HEK293 (cell line): Measurements from ENCODE around the gene E2F4.

Experiments used
- CTCF ChIA-PET: fragments of 350-600 bp; formaldehyde crosslinking; extraction: SDS; loops from one replicate; lab custom pipeline; 2021; ENCODE audit warnings: antibody characterized with exemption; lab: Yijun Ruan, JAX
- POLR2A ChIA-PET: fragments of 300-600 bp; formaldehyde crosslinking; extraction: SDS; loops from one replicate; lab custom pipeline; 2020; ENCODE audit warnings: antibody characterized with exemption, inconsistent platforms; lab: Yijun Ruan, JAX
- H3K27ac ChIP-seq: fragments of 200-500 bp; sonication (Bioruptor generic); 2 replicates; pipeline ENCODE4 v1.5.1; 2014; ENCODE audit warnings: low read depth, low read length, control low read depth, inconsistent platforms; ENCODE audit errors: extremely low read depth
- H3K36me3 ChIP-seq, 2 experiments: fragments of 200-500 bp in 1 of 2; sonication (Bioruptor generic) in 1 of 2; 1 replicate in 1 of 2; 2 replicates in 1 of 2; pipeline ENCODE4 v1.5.1; 2014 to 2017; ENCODE audit warnings: inconsistent platforms in 2 of 2, low read length in 2 of 2; ENCODE audit not compliant: control insufficient read depth in 2 of 2, insufficient read depth in 1 of 2
- H3K4me1 ChIP-seq: fragments of 200-500 bp; sonication (Bioruptor generic); 2 replicates; pipeline ENCODE4 v1.5.1; 2014; ENCODE audit warnings: mild to moderate bottlenecking, low read length, inconsistent platforms; ENCODE audit not compliant: control insufficient read depth, insufficient read depth
- H3K4me3 ChIP-seq: 2 replicates; pipeline ENCODE4 v1.5.1; 2011; ENCODE audit warnings: low read depth, mild to moderate bottlenecking, control low read depth, low read length, moderate library complexity
- H3K9me3 ChIP-seq: fragments of 200-500 bp; sonication (Bioruptor generic); 2 replicates; pipeline ENCODE4 v1.5.1; 2014; ENCODE audit warnings: low read depth, low read length, inconsistent platforms; ENCODE audit not compliant: control insufficient read depth, insufficient read depth
- GLIS1 ChIP-seq: fragments of 450-650 bp; formaldehyde crosslinking; IDR thresholded peaks from 2 replicates; pipeline ENCODE4 v1.5.1; 2016; ENCODE audit warnings: missing biosample characterization, missing genetic modification characterization
- HOXA7 ChIP-seq: sonication (generic); formaldehyde crosslinking; IDR thresholded peaks from 2 replicates; pipeline ENCODE4 v1.8.1; 2022; ENCODE audit warnings: missing genetic modification reagents, borderline replicate concordance
- KLF10 ChIP-seq: fragments of 450-650 bp; IDR thresholded peaks from 2 replicates; pipeline ENCODE4 v1.5.1; 2018; ENCODE audit warnings: missing biosample characterization, mild to moderate bottlenecking, missing genetic modification characterization
- MYNN ChIP-seq: fragments of 450-650 bp; formaldehyde crosslinking; IDR thresholded peaks from 2 replicates; pipeline ENCODE4 v1.5.1; 2016; ENCODE audit warnings: missing biosample characterization, missing genetic modification characterization, borderline replicate concordance
- PBX3 ChIP-seq: sonication (generic); formaldehyde crosslinking; IDR thresholded peaks from 2 replicates; pipeline ENCODE4 v1.8.1; 2022; ENCODE audit warnings: mild to moderate bottlenecking, moderate library complexity, missing genetic modification reagents
- PRDM1 ChIP-seq: fragments of 450-650 bp; formaldehyde crosslinking; IDR thresholded peaks from 2 replicates; pipeline ENCODE4; 2016; ENCODE audit warnings: missing biosample characterization, missing genetic modification characterization
- WT1 ChIP-seq: fragments of 450-650 bp; formaldehyde crosslinking; IDR thresholded peaks from 2 replicates; pipeline ENCODE4 v1.5.1; 2016; ENCODE audit warnings: missing biosample characterization, missing genetic modification characterization
- YY2 ChIP-seq: fragments of 450-650 bp; formaldehyde crosslinking; IDR thresholded peaks from 2 replicates; pipeline ENCODE4 v1.5.1; 2016; ENCODE audit warnings: missing biosample characterization, missing genetic modification characterization
- ZBTB44 ChIP-seq: fragments of 450-650 bp; IDR thresholded peaks from 2 replicates; pipeline ENCODE4 v1.5.1; 2018; ENCODE audit warnings: missing biosample characterization, mild to moderate bottlenecking, missing genetic modification characterization
- ZBTB8A ChIP-seq: fragments of 450-650 bp; formaldehyde crosslinking; IDR thresholded peaks from 2 replicates; pipeline ENCODE4 v1.5.1; 2016; ENCODE audit warnings: missing biosample characterization, missing genetic modification characterization
- ZEB2 ChIP-seq: fragments of 450-650 bp; formaldehyde crosslinking; IDR thresholded peaks from 2 replicates; pipeline ENCODE4 v1.5.1; 2016; ENCODE audit warnings: missing biosample characterization, missing genetic modification characterization
- ZNF10 ChIP-seq: fragments of 450-650 bp; formaldehyde crosslinking; IDR thresholded peaks from 2 replicates; pipeline ENCODE4 v1.5.1; 2017; ENCODE audit warnings: missing biosample characterization, missing genetic modification characterization
- ZNF140 ChIP-seq: fragments of 450-650 bp; formaldehyde crosslinking; IDR thresholded peaks from 2 replicates; pipeline ENCODE4 v1.5.1; 2016; ENCODE audit warnings: missing biosample characterization, missing genetic modification characterization
- ZNF148 ChIP-seq: fragments of 450-650 bp; formaldehyde crosslinking; IDR thresholded peaks from 2 replicates; pipeline ENCODE4 v1.5.0; 2017; ENCODE audit warnings: missing biosample characterization, missing genetic modification characterization, borderline replicate concordance
- ZNF221 ChIP-seq: fragments of 450-650 bp; formaldehyde crosslinking; IDR thresholded peaks from 2 replicates; pipeline ENCODE4 v1.5.1; 2017; ENCODE audit warnings: missing biosample characterization, missing genetic modification characterization, borderline replicate concordance
- ZNF324 ChIP-seq: fragments of 450-650 bp; formaldehyde crosslinking; IDR thresholded peaks from 2 replicates; pipeline ENCODE4 v1.5.1; 2016; ENCODE audit warnings: missing biosample characterization, missing genetic modification characterization
- ZNF335 ChIP-seq: fragments of 450-650 bp; formaldehyde crosslinking; conservative IDR thresholded peaks from 2 replicates; pipeline ENCODE4 v1.5.1; 2016; ENCODE audit warnings: missing biosample characterization, missing genetic modification characterization
- ZNF362 ChIP-seq: fragments of 450-650 bp; formaldehyde crosslinking; IDR thresholded peaks from 2 replicates; pipeline ENCODE4 v1.5.1; 2016; ENCODE audit warnings: missing biosample characterization, missing genetic modification characterization
- ZNF449 ChIP-seq: fragments of 450-650 bp; formaldehyde crosslinking; IDR thresholded peaks from 2 replicates; pipeline ENCODE4 v1.5.1; 2017; ENCODE audit warnings: missing biosample characterization, mild to moderate bottlenecking, missing genetic modification characterization, moderate library complexity
- ZNF518A ChIP-seq: fragments of 450-650 bp; formaldehyde crosslinking; conservative IDR thresholded peaks from 2 replicates; pipeline ENCODE4 v1.5.1; 2016; ENCODE audit warnings: low read depth, missing biosample characterization, missing genetic modification characterization
- ZNF585B ChIP-seq: fragments of 450-650 bp; formaldehyde crosslinking; IDR thresholded peaks from 2 replicates; pipeline ENCODE4 v1.5.1; 2016; ENCODE audit warnings: missing biosample characterization, missing genetic modification characterization
- ZNF660 ChIP-seq: fragments of 450-650 bp; IDR thresholded peaks from 2 replicates; pipeline ENCODE4 v1.5.1; 2018; ENCODE audit warnings: missing biosample characterization, mild to moderate bottlenecking, missing genetic modification characterization
- ZNF785 ChIP-seq: fragments of 450-650 bp; formaldehyde crosslinking; IDR thresholded peaks from 2 replicates; pipeline ENCODE4 v1.5.1; 2016; ENCODE audit warnings: missing biosample characterization, missing genetic modification characterization
- ZXDB ChIP-seq: fragments of 450-650 bp; formaldehyde crosslinking; IDR thresholded peaks from 2 replicates; pipeline ENCODE4 v1.5.1; 2016; ENCODE audit warnings: missing biosample characterization, missing genetic modification characterization

The E2F4 gene

GRCh38 chr16:67191995-67192681 lies at the start of gene E2F4:
TSS of gene E2F4 (plus strand) at chr16:67192155. CDS start at chr16:67192228, 73 bp downstream.
- Histone ChIP-seq H3K9me3 (no peaks in the 10 kb centered on the region), H3K4me1 (peaks cover 7% of the 10 kb centered on the region), H3K36me3 (peaks cover 7 to 44% of the 10 kb centered on the region in 2 experiments; a peak in 2 of 3 replicates), H3K27ac (peak within 1 kb of the TSS; percentile 61), H3K4me3 (peak within 1 kb of the TSS; percentile 81)
- CTCF ChIA-PET = interaction anchor here (0.7 to 1.6 kb wide), 4 partner anchors 29 to 214 kb away, joined by 3 to 6 read pairs (median 4); no protein-coding TSS in a partner anchor
- POLR2A ChIA-PET = interaction anchor here (0.8 to 1.7 kb wide), 6 partner anchors 9 to 173 kb away, joined by 3 to 6 read pairs (median 4); partner anchors contain the start of genes MATCAP1 and TMEM208
- no peak for TF ChIP-seq ZNF449
- TF ChIP-seq MYNN = no peak
- TF ChIP-seq HOXA7 = 0 out of 2 replicates have a peak, but pooled peaks have one; percentile 14
- no peak for TF ChIP-seq WT1 (tag by site-specific recombination)
- TF ChIP-seq ZNF10 = no peak
- TF ChIP-seq PBX3 (CRISPR knock-in tag) = 0 out of 2 replicates have a peak, but pooled peaks have one; percentile 74
- TF ChIP-seq GLIS1 (tag by site-specific recombination) = no peak
- peak; percentile 51; the same call in 1 of the 2 replicates for TF ChIP-seq YY2 (tag by site-specific recombination)
- TF ChIP-seq ZNF785 = no peak
- no peak for TF ChIP-seq ZNF140 (tag by site-specific recombination)
- TF ChIP-seq ZNF518A = peak; percentile 86
- TF ChIP-seq ZBTB44 = peak; percentile 4; the same call in 1 of the 2 replicates
- 0 out of 2 replicates have a peak, but pooled peaks have one; percentile 23 for TF ChIP-seq ZBTB8A (tag by site-specific recombination)
- TF ChIP-seq KLF10 (tag by site-specific recombination) = peak; percentile 39; the same call in 1 of the 2 replicates
- no peak for TF ChIP-seq PRDM1
- peak; percentile 91 for TF ChIP-seq ZNF335 (tag by site-specific recombination)
- no peak for TF ChIP-seq ZNF324 (tag by site-specific recombination)
- TF ChIP-seq ZXDB = 0 out of 2 replicates have a peak, but pooled peaks have one; percentile 34
- TF ChIP-seq ZNF362 (tag by site-specific recombination) = no peak
- peak; percentile 73; the same call in 1 of the 2 replicates for TF ChIP-seq ZNF660 (tag by site-specific recombination)
- no peak for TF ChIP-seq ZNF585B
- no peak for TF ChIP-seq ZNF221 (tag by site-specific recombination)
- no peak for TF ChIP-seq ZNF148
- peak; percentile 44; the same call in 1 of the 2 replicates for TF ChIP-seq ZEB2 (tag by site-specific recombination)
